Renal pelvis (tissue), 12 donors: ENCODE measurements around the gene CABLES2. TPM values are rescaled to one million over a fixed set of nuclear protein-coding genes. Genes with fewer than 3 reads are reported as not detected.

Experiments used
- DNase-seq: peaks from one replicate; pipeline ENCODE4 v3.0.0-alpha.2; 2013
- long read RNA-seq, 16 experiments: transcript quantifications; one replicate each; lab custom pipeline, GENCODE V29; 2026
- polyA plus RNA-seq, 3 donors: library from polyadenylated mRNA; unstranded; fragments of 120-200 nt; gene quantifications; one replicate each; pipeline ENCODE4 v1.2.1, GENCODE V29; 2013; ENCODE audit not compliant: insufficient read length in 3 of 3

The CABLES2 gene, protein sequence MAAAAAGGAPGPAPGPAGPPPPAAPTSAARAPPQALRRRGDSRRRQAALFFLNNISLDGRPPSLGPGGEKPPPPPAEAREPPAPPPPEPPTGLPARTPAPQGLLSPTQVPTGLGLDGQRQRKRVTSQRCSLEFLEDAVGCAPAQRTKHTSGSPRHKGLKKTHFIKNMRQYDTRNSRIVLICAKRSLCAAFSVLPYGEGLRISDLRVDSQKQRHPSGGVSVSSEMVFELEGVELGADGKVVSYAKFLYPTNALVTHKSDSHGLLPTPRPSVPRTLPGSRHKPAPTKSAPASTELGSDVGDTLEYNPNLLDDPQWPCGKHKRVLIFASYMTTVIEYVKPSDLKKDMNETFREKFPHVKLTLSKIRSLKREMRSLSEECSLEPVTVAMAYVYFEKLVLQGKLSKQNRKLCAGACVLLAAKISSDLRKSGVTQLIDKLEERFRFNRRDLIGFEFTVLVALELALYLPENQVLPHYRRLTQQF
- polyA plus RNA-seq: 10 to 100 TPM in 2 of 3 donors, 1 to 10 TPM in 1; 8.6 to 13.8 (median 10.1) TPM
- long read RNA-seq, donor 1, partial matches to known transcripts: 0 of 2 reads
- long read RNA-seq, donor 1, other reads (novel, unspliced or antisense): 0 of 2 reads
- long read RNA-seq, donor 2, partial matches to known transcripts: 0 of 3 reads
- long read RNA-seq, donor 2, other reads (novel, unspliced or antisense): 0 of 3 reads
- long read RNA-seq, donor 3, partial matches to known transcripts: 0 of 1 reads
- long read RNA-seq, donor 3, other reads (novel, unspliced or antisense): 0 of 1 reads
- long read RNA-seq, donor 4, partial matches to known transcripts: 0 of 3 reads
- long read RNA-seq, donor 4, other reads (novel, unspliced or antisense): 0 of 3 reads
- long read RNA-seq, donor 5, partial matches to known transcripts: 0 of 3 reads
- long read RNA-seq, donor 5, other reads (novel, unspliced or antisense): 0 of 3 reads
- long read RNA-seq, donor 6, partial matches to known transcripts: 0 of 2 reads
- long read RNA-seq, donor 6, other reads (novel, unspliced or antisense): 0 of 2 reads
- long read RNA-seq, donor 7, partial matches to known transcripts: 0 of 3 reads
- long read RNA-seq, donor 7, other reads (novel, unspliced or antisense): 0 of 3 reads
- long read RNA-seq, donor 8, partial matches to known transcripts: 0 of 2 reads
- long read RNA-seq, donor 8, other reads (novel, unspliced or antisense): 0 of 2 reads
- long read RNA-seq, donor 9, transcript CABLES2-201 (10 exons, 3,785 nt): major isoform, 5 of 5 reads
- long read RNA-seq, donor 9, partial matches to known transcripts: 0 of 5 reads
- long read RNA-seq, donor 9, other reads (novel, unspliced or antisense): 0 of 5 reads
- long read RNA-seq, donor 10: 0 reads
- long read RNA-seq, donor 11, partial matches to known transcripts: 0 of 1 reads
- long read RNA-seq, donor 11, other reads (novel, unspliced or antisense): 0 of 1 reads
- long read RNA-seq, donor 12, partial matches to known transcripts: 0 of 2 reads
- long read RNA-seq, donor 12, other reads (novel, unspliced or antisense): 0 of 2 reads
- long read RNA-seq, donor 13, partial matches to known transcripts: 0 of 3 reads
- long read RNA-seq, donor 13, other reads (novel, unspliced or antisense): 0 of 3 reads
- long read RNA-seq, donor 14, transcript CABLES2-201 (10 exons, 3,785 nt): major isoform, 8 of 8 reads
- long read RNA-seq, donor 14, partial matches to known transcripts: 0 of 8 reads
- long read RNA-seq, donor 14, other reads (novel, unspliced or antisense): 0 of 8 reads
- long read RNA-seq, donor 15, partial matches to known transcripts: 0 of 4 reads
- long read RNA-seq, donor 15, other reads (novel, unspliced or antisense): 0 of 4 reads
- long read RNA-seq, donor 16, partial matches to known transcripts: 0 of 3 reads
- long read RNA-seq, donor 16, other reads (novel, unspliced or antisense): 0 of 3 reads

GRCh38 chr20:62407221-62407992 lies at the start of gene CABLES2:
Gene CABLES2 (minus strand): TSS chr20:62407285. CDS start chr20:62407276, 9 bp downstream.
- peak; percentile 90 for DNase-seq

DNA sequence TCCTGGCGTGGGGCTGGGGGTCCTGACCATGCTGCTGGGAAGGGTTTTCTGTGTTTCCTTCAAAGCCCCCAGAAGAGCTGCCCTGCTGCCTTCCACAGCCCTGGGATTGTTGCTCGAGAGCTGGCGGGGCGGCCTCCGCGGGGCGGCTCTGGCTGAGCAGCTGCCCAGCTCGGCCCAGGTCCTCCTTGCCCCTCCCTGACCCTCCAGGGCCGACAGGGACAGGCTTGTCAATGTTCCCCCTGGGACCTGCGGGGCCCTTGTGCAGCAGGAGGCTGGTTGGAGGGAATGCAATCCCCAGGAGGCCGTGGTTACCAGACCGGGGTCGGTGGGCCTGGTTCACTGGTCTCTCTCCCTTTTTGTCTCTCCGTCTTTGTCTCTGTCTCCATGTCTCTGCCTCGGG lies 48.8 kb upstream of the CABLES2 start:
- no peak for DNase-seq

- peak; percentile 87 for DNase-seq
These were observed 48.0 kb upstream of the CABLES2 start for GRCh38 chr20:62454904-62455636.

- no peak for DNase-seq
These were observed 46.2 kb upstream of the CABLES2 start for GRCh38 chr20:62453186-62453808.

- DNase-seq: no peak
These were observed 45.5 kb upstream of the CABLES2 start for GRCh38 chr20:62452475-62453095.

DNA sequence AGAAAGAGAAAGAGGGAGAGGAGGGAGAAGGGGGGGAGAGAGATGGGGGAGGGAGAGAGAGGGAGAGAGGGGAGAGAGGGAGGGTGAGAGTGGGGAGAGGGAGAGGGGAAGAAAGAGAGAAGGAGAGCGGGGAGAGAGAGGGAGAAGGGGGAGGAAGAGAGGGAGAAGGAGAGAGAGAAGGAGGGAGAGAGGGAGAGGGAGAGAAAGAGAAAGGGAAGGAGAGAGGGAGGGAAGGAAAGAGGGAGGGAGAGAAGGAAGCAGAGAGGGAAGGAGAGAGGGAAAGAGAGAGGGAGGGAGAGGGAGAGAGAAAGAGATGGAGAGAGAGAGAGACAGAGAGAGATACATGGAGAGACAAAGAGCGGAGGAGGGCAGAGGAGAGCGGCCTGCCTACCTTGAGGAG lies 44.9 kb upstream of the CABLES2 start:
- DNase-seq: no peak

DNA sequence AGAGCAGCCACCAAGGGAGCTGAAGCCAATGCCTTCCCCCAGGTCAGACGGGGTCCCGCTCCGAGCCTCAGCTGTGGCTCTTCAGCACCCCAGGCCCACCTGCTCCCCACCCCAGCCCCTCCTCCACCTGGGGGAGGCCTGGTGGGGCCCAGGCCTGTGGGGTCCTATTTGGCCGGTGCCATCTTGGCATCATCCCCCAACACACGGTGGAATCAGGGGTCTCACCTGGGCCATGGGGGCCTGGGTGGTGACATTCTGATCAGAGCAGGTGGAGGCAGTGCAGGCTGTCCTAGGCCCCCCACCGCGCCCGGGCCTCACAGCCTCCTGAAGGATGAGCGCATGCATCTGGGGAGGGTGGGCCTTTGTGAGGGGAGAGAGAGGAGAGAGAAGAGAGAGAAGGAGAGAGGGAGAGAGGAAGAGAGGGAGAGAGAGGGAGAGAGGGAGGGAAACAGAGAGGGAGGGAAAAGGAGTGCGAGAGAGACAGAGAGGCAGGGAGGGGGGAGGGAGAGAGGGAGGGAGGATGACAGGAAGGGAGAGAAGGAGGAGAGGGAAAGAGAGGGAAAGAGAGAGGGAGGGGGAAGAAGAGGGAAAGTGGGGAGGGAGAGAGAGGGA lies 44.2 kb upstream of the CABLES2 start:
- no peak for DNase-seq

DNA sequence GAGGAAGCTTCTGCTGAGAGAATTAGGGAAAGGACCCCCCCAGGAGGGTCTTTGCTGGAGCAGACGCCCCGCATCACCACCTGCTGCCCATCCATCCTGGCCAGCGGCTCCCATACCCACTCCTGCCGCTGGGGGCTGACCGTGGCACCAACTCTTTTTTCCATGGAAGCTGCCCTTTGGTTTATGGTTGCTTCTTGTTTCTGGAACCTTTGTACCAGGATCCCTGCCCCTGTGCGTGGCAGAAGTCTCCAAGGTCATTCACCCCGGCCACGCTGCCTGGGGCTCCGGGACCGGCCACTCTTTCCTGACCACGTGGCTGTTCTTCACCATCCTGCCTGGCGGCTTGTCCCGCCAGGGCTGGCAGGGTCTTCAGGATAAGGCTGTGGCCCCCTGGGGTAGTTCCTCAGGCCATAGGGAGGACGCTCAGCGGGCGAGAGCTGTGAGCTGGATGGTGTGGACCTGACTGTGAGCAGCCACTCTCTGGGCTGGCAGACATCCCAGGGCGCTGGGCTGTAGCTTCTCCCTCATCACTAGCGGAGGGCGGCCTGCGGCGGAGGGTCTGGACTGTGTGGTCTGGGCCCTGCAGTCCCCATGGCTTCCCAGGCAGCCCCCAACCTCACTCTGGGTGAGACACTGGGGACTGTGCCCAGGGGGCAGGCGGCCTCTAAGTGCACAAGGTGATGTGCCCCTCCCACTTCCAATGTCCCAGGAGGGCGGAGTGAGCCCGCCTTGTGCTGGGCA lies 43.0 kb upstream of the CABLES2 start:
- DNase-seq: no peak

GRCh38 chr20:62448788-62449187 lies 41.7 kb upstream of the CABLES2 start:
- DNase-seq: no peak

- DNase-seq: no peak
These were observed 41.0 kb upstream of the CABLES2 start for GRCh38 chr20:62448038-62448437.

GRCh38 chr20:62446888-62447869 lies 40.1 kb upstream of the CABLES2 start:
- no peak for DNase-seq

- DNase-seq: no peak
These were observed 39.4 kb upstream of the CABLES2 start for GRCh38 chr20:62446481-62446880.

DNA sequence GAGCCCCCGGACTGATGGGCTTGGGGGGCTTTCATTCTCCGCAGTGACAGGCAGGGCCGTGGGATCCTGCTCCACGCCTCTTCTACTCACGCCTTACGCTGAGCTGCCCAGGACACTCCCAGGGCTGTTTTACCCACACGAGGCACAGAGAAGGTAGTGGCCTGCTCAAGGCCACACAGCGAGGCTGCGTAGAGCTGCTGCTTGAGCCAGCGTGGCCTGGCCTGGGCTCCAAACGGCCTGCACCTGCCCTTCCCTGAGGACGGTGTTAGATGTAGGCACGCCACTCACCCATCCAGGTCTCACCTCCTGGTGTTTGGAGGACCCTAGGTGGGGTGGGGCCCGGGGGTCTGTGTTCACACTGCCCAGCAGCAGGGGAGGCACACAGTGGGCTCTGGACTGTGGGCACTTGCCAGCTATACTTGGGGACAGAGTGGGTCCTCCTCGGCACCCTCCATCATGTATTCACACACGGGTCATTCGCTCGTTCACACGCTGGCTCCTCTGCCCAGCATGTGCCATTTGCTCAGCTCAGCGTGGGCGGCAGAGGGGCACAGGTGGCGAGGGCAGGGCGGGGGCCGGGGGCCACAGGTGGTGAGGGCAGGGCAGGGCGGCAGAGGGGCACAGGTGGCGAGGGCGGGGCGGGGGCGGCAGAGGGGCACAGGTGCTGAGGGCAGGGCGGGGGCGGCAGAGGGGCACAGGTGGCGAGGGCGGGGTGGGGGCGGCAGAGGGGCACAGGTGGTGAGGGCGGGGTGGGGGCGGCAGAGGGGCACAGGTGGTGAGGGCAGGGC lies 38.7 kb upstream of the CABLES2 start:
- DNase-seq: no peak

DNA sequence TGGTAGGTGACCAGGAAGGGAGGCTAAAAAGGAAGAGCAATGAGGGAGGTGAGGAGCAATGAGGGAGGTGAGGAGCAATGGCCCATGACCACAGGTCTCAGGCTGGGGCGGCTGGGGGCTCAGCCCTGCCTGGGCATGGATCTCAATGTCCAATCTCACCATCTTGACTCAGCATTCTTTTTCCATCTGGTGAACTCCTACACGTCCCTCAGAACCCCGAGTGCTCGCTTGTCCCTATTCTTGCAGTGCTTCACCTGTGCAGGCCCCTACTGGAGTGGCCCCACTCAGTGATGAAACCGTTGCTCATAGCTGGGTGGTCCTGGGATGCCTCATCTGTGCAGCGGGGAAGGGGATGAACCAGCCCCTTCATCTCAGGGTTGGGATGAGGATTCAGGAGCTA lies 37.2 kb upstream of the CABLES2 start:
- DNase-seq: no peak
